AG09319 (cell line): ENCODE data around the gene HAAO.
A peak's percentile ranks its signal among the peaks of the same experiment; 100 is the strongest.

Experiments
- DNase-seq: peaks from one replicate; pipeline ENCODE4 v3.0.0-alpha.2; 2010; ENCODE audit warnings: low read depth; ENCODE audit errors: extremely low read depth
- CTCF ChIP-seq: IDR thresholded peaks from 2 replicates; pipeline ENCODE4 v1.5.1; 2011; ENCODE audit warnings: low read depth, mild to moderate bottlenecking, inconsistent platforms, low read length, moderate library complexity

Gene HAAO

GRCh38 chr2:42806786-42807185 is 14.4 kb upstream of the HAAO start:
- no peak for TF ChIP-seq CTCF
- no peak for DNase-seq

- TF ChIP-seq CTCF, result no peak
- DNase-seq, result no peak
Measured at GRCh38 chr2:42804891-42805290, 12.5 kb upstream of the HAAO start.

GRCh38 chr2:42804338-42804737 is 12.0 kb upstream of the HAAO start:
- TF ChIP-seq CTCF, result no peak

GRCh38 chr2:42802150-42802549 is 9.8 kb upstream of the HAAO start:
- no peak for TF ChIP-seq CTCF
- DNase-seq, result no peak

More at GRCh38 chr2:42804338-42804737, 12.0 kb upstream of the HAAO start:
- peak; percentile 12 for DNase-seq

GRCh38 chr2:42801381-42801780 is 9.0 kb upstream of the HAAO start:
- no peak for TF ChIP-seq CTCF
- DNase-seq, result no peak

- TF ChIP-seq CTCF, result no peak
- DNase-seq, result no peak
Measured at GRCh38 chr2:42800981-42801380, 8.6 kb upstream of the HAAO start.

- no peak for TF ChIP-seq CTCF
- DNase-seq, result no peak
Measured at GRCh38 chr2:42800461-42800962, 8.1 kb upstream of the HAAO start.
